ENCODE results near the gene SNRPA. TPM values are rescaled to one million over a fixed set of nuclear protein-coding genes. Genes with fewer than 3 reads are reported as not detected.
"Not testable (repeated sequence)": the region's sequence is repeated elsewhere in the genome, so short reads cannot be mapped to it uniquely, and the experiment has no call there.

The SNRPA gene
- total RNA-seq, 1 donor from 2014 or later: 72.7 TPM

DNA sequence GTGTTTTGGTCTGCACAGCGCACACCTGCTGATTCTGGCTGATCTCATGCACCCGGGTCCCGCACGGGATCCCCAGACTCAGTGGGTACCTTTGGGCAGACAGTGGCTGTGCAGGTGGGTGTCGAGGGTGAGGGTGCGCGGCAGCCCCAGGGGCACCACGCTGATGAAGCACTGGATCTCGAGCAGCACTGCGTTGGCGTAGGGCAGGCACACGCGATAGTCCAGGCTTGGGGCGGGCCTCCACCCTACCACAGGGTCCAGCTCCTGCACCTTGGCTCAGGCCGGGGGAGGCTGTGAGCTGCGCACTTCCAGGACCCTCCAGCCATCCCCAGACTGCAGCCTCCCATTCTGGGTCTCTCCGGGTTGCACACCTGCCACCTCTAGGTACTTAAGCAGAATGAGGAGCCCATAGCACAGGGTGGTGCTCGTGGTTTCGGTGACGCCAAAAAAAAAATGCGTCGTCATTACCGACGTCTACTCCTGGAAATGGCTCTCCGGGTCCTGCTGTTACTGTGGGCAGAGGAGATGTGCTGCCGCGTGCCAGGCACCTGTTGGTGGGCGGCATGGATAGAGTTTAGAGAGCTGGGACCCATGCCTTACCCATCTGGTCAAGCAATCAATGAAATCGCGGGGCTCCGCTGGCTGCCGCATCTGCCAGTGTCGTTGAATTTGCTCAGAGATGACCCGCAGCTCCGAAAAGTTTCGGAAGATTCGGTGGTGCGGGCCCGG, 58.5 kb downstream of the SNRPA start:
- Histone ChIP-seq H3K27ac (peak overlapping the region; percentile 79), H3K27me3 (no peaks in the 10 kb centered on the region), H3K4me3 (peak overlapping the region; percentile 45 to 51), H3K36me3 (peaks cover 0 to 17% of the 10 kb centered on the region in 2 donors), H3K9me3 (no peaks in the 10 kb centered on the region), H3K4me1 (peaks cover 86% of the 10 kb centered on the region)
- no peak for DNase-seq (ENCODE audit: extremely low spot score in 2 of 2)
- TF ChIP-seq POLR2A (IDR thresholded peaks at IDR 0.05) (no peak), POLR2AphosphoS5 (IDR thresholded peaks at IDR 0.05; ENCODE audit: insufficient read depth in 1 of 2, low read depth in 1 of 2) (peak in 1 of 2 donors; percentile 8)
- TF ChIP-seq, protein P1, sequence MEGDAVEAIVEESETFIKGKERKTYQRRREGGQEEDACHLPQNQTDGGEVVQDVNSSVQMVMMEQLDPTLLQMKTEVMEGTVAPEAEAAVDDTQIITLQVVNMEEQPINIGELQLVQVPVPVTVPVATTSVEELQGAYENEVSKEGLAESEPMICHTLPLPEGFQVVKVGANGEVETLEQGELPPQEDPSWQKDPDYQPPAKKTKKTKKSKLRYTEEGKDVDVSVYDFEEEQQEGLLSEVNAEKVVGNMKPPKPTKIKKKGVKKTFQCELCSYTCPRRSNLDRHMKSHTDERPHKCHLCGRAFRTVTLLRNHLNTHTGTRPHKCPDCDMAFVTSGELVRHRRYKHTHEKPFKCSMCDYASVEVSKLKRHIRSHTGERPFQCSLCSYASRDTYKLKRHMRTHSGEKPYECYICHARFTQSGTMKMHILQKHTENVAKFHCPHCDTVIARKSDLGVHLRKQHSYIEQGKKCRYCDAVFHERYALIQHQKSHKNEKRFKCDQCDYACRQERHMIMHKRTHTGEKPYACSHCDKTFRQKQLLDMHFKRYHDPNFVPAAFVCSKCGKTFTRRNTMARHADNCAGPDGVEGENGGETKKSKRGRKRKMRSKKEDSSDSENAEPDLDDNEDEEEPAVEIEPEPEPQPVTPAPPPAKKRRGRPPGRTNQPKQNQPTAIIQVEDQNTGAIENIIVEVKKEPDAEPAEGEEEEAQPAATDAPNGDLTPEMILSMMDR (IDR thresholded peaks at IDR 0.05): no peak
- intact Hi-C loops (cut with DNase I): loop anchor here (10.0 kb wide), 1 partner anchor 55 kb away; the partner anchor contains the start of genes ACTMAP and SNRPA

DNA sequence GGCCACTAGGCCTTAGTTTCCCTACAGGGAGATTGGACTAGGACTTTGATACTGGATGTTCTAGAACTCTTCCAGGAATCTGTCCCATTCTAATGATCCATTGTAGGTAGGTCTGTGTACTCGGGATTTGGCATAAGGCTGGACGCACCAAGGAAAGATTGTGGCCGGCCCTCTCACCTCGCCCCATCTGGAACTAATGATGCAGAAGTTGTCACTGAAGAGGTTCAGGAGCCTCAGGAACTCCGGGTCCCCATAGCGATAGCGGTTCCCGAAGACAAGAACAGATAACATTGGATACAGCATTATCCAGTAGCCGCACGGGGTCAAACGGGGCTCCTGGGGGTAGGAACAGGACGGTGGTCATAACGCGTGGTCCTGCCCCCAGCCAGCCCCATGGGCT, 59.2 kb downstream of the SNRPA start:
- intact Hi-C loops (cut with DNase I): no loop called here
- H3K36me3 ChIP-seq: peaks cover 0 to 17% of the 10 kb centered on the region in 2 donors
- H3K27me3 ChIP-seq: no peaks in the 10 kb centered on the region
- H3K4me3 ChIP-seq: peak overlapping the region; percentile 45 to 51
- H3K4me1 ChIP-seq: peaks cover 80% of the 10 kb centered on the region
- no peaks in the 10 kb centered on the region for H3K9me3 ChIP-seq
- TF ChIP-seq POLR2A (IDR thresholded peaks at IDR 0.05): no peak
- TF ChIP-seq, protein P1 (IDR thresholded peaks at IDR 0.05): no peak
- no peak for TF ChIP-seq POLR2AphosphoS5 (IDR thresholded peaks at IDR 0.05; ENCODE audit: insufficient read depth in 1 of 2, low read depth in 1 of 2)
- DNase-seq (ENCODE audit: extremely low spot score in 2 of 2): no peak
- H3K27ac ChIP-seq: peak overlapping the region; percentile 79

DNA sequence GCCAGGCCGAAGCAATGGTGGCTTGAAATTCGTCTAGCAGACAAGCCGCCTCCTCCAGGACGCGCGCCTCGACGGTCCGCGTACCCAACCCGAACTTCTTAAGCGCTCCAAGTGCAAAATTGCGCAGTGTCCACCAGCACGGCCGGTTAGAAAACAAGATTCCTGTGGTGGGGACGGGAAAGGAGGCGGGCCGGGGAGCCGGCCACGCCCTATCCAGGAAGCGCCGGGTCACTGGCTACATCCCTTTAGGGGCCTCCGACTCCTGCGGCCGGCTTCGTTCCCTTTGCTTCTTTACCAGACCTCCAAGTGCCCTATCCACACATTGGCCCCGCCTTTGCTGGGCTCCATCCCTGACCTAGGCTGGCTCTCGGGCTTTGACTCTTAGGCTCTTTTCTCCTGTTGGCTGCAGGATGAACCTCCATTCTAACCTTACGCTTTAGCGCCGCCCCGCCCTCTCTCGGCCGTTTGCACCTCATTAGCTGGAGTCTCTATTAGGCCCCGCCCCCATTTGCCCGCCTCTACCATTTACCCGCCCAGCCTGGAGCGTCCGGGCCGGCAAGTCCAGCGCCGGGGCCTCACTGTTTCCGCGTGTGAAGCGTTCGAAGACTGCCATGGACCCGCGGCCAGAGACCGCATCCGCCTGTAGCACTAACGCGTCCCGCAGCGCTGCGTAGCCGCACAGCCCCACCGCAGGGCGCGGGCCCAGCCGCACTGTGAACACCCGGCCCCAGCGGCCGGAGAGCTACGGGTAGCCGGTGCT, 59.8 kb downstream of the SNRPA start:
- TF ChIP-seq POLR2A (IDR thresholded peaks at IDR 0.05) (peak in 1 of 2 donors; percentile 15), POLR2AphosphoS5 (IDR thresholded peaks at IDR 0.05; ENCODE audit: insufficient read depth in 1 of 2, low read depth in 1 of 2) (peak in 1 of 2 donors; percentile 74)
- TF ChIP-seq, protein P1 (IDR thresholded peaks at IDR 0.05): peak in 1 of 3 experiments; percentile 3
- Histone ChIP-seq H3K27ac (peak overlapping the region; percentile 79), H3K4me1 (peaks cover 73% of the 10 kb centered on the region), H3K4me3 (peak overlapping the region; percentile 45 to 51), H3K36me3 (peaks cover 0 to 13% of the 10 kb centered on the region in 2 donors)
- DNase-seq (ENCODE audit: extremely low spot score in 2 of 2); intact Hi-C loops (cut with DNase I); H3K27me3 ChIP-seq; H3K9me3 ChIP-seq: not testable (repeated sequence)

DNA sequence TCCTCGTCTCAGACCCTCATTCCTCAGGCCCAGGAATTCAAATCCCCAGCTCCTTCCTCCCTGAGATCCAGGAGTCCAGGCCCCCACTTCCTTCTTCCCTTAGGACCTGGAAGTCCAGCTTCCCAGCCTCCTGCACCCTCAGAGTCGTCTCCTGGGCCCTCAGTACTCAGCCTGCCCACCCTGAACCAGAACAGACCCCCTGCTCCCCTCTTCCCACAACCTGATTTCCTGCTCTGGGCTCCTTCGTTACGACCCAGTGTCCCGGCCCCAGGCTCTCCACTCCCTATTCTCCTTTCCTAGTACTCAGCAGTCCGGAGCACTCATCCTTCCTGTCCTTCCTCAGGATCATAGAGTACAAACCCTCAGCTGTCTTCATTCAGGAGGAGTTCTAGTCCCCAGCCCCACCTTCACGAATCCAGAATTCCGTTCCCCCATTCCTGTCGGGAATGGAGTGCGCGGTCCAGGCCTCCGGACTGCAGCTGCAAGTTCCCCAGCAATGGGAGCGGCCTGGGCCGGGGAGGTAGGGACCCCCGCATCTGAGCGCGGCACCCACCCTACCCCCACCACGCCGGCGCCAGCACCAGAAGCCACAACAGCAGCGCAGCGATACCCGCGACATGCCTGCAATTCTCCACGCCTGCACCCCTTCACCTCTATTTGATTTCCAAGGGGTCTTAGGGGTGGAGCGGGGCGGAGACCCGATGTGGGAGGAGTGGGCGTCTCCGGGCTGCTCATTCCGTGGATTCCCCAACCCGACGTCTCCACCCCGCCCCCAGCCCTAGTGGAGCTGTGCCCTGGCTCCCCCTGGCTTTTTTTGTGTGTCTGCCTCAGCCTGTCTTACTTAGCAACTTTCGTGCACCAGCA, 60.7 kb downstream of the SNRPA start:
- no peak for TF ChIP-seq POLR2A (IDR thresholded peaks at IDR 0.05)
- TF ChIP-seq, protein P1 (IDR thresholded peaks at IDR 0.05): no peak
- peak in 1 of 2 donors; percentile 38 for TF ChIP-seq POLR2AphosphoS5 (IDR thresholded peaks at IDR 0.05; ENCODE audit: insufficient read depth in 1 of 2, low read depth in 1 of 2)
- DNase-seq (ENCODE audit: extremely low spot score in 2 of 2): no peak
- Histone ChIP-seq H3K27me3 (no peaks in the 10 kb centered on the region), H3K27ac (peak overlapping the region; percentile 79), H3K36me3 (peaks cover 0 to 13% of the 10 kb centered on the region in 2 donors), H3K4me3 (peak overlapping the region; percentile 45 to 51), H3K4me1 (peaks cover 64% of the 10 kb centered on the region), H3K9me3 (no peaks in the 10 kb centered on the region)
- intact Hi-C loops (cut with DNase I): no loop called here

DNA sequence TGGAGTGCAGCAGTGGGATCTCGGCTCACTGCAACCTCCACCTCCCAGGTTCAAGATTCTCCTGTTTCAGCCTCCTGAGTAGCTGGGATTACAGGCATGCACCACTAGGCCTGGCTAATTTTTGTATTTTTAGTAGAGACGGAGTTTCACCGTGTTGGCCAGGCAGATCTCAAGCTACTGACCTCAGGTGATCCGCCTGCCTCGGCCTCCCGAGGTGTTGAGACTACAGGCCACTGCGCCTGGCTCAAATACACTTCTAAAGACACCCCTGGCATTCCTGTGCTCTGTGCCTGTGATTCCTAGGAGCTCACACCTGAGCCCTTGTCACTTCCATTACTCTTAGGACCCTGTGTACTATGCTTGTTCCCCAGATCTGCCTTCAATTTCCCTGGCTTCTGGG, 61.6 kb downstream of the SNRPA start:
- H3K9me3 ChIP-seq; DNase-seq (ENCODE audit: extremely low spot score in 2 of 2); H3K27me3 ChIP-seq; intact Hi-C loops (cut with DNase I); H3K4me3 ChIP-seq: not testable (repeated sequence)
- Histone ChIP-seq H3K36me3 (peaks cover 0 to 13% of the 10 kb centered on the region in 2 donors), H3K27ac (peak overlapping the region; percentile 60), H3K4me1 (peaks cover 55% of the 10 kb centered on the region)
